ENCODE results near the gene PRKAA1.
"Not testable (repeated sequence)": the region's sequence is repeated elsewhere in the genome, so short reads cannot be mapped to it uniquely, and the experiment has no call there.

- not testable (repeated sequence) for TF ChIP-seq EP300, CTCF, POLR2AphosphoS5, POLR2A (IDR thresholded peaks at IDR 0.05)
These were observed 27.4 kb upstream of the PRKAA1 start for GRCh38 chr5:40825461-40826043.
